Measurements from ENCODE around the gene ACTRT3.

DNA sequence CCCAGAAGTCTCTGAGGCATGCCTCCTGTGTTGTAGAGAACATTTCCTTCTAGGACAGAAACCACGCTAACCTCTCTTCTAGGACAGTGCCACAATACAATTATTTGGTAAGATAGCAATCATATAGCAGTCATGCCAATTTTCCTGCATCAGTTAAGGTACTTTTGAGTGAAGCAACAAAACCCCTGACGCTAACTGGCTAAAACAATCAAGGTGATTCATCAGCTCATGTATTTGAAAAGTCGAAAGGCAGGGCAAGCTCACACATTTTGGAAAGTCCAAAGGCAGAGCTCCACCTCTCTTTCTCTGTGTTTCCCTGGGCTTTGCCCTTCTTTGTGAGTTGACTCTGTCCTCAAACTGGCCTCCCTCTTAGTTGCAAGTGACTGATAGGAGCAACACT, 14.7 kb downstream of the ACTRT3 start:
- TF ChIP-seq CTCF (IDR thresholded peaks at IDR 0.05; ENCODE audit: low read depth, low read length, missing input control) (no peak), YY1 (IDR thresholded peaks at IDR 0.05) (no peak), REST (IDR thresholded peaks at IDR 0.05) (no peak), SP1 (IDR thresholded peaks at IDR 0.05) (no peak), FOXA2 (IDR thresholded peaks at IDR 0.05) (no peak), ZBTB33 (IDR thresholded peaks at IDR 0.05) (no peak)
